ENCODE measurements around the gene SHB.
A peak's percentile ranks its signal among the peaks of the same experiment; 100 is the strongest.

SHB gene, protein sequence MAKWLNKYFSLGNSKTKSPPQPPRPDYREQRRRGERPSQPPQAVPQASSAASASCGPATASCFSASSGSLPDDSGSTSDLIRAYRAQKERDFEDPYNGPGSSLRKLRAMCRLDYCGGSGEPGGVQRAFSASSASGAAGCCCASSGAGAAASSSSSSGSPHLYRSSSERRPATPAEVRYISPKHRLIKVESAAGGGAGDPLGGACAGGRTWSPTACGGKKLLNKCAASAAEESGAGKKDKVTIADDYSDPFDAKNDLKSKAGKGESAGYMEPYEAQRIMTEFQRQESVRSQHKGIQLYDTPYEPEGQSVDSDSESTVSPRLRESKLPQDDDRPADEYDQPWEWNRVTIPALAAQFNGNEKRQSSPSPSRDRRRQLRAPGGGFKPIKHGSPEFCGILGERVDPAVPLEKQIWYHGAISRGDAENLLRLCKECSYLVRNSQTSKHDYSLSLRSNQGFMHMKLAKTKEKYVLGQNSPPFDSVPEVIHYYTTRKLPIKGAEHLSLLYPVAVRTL

DNA sequence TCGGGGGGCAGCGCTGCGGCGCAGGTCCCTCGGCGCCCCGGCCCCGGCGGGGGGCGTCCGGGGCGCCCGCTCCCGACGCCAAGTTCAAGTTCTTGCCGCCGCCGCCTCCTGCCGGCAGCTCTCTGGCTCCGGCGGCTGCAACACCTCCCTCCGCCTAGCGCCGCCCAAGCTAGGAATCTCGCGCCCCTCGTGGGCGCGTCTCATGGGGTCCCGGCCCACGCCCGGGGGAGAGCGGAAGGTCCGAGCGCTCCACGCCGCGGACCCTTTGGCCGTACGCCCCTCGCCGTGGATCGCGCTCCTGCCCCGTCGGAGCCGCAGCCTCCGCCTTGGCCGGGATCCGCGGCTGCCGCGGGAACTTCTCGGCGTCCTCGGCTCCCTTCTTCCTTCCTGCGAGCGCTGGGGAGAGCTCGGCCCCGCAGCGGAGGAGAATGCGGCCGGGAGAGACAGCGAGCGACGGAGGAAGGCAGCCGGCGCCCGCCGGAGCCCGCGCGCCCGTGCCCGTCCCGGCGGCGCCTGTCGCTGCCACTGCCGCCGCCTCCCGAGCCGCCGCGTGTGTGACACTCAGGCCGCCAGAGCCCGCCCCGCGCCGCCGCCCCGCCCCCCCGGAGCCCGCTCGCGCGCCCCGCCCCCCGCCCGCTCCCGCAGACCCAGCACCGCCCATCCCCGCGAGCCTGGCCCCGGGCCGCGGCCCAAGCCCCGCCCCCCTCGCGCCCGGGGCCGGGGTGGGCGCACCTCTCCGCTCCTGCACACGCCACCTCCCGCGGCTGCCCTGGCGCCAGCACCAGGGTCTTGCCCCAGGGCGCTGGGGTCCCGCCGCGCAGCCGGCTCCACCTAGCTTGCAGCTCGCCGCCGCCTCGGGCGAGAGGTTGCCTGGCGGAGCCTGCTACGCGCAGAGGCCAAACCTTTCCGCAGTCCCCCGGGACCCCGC, at the start of gene SHB:
TSS of gene SHB (minus strand) at position 527 of the 928 bp plus-strand sequence. CDS start 582 bp downstream, outside the sequence.
- peak; percentile 38 to 89 for DNase-seq

GRCh38 chr9:38117651-38118050, 48.6 kb upstream of the SHB start:
- DNase-seq = no peak

GRCh38 chr9:38114905-38115304, 45.9 kb upstream of the SHB start:
- DNase-seq = no peak

DNA sequence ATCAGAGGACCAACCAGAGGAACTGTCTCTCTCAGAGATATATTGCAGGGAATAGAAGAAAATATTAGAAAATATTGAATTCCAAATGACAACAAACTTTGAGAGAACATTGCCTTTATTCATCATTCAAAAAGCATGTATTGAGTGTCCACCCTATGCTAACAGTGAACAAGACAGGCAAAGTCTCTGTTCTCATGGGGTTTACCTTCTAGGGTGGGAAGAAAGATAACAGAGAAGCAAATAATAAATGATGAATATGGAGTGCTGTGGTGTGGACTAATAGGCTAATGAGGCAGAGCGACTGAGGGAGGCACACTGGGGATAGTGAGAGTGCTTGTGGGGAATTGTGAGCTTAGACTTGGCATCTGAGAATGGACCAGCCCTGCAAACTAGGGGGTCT, 43.4 kb upstream of the SHB start:
- DNase-seq = no peak

DNA sequence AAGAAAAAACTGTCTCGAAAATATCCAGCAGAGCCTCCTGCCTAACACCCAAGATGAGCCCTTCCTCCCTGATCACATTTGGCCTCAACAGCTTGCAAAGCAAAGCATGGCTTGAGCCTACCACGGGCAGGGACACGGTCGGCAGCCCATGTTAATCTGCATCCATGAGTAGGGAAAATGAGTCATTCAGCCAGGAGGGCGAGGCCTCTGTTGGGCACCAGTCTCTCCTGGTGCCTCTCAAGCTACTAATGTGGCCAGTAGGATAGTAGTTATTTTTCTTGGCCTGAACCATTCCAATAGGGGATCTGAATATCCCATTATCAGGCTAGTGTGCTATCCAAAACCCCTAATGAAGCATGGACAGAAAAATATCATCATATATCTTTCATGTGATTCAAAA, 43.0 kb upstream of the SHB start:
- DNase-seq = no peak

GRCh38 chr9:38110476-38110875, 41.4 kb upstream of the SHB start:
- DNase-seq = no peak

DNA sequence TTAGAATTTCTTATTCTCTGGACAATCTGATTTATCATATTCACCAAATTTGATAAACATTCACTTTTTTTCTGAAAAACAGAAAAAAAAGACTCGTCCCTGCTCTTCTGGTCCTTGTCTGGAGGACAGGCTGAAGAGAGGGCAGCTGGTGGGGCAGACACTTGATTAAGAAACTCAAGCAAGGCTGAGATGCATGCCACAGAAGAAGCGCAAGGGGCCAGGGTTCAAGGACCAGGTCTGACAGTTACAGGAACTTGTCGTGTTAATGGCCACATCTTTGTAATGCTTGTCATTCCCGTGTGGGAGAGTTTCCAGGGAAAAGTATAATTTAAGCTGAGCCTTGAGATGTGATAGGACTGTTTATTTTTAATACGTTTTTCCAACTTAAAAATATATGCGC, 40.6 kb upstream of the SHB start:
- no peak for DNase-seq

DNA sequence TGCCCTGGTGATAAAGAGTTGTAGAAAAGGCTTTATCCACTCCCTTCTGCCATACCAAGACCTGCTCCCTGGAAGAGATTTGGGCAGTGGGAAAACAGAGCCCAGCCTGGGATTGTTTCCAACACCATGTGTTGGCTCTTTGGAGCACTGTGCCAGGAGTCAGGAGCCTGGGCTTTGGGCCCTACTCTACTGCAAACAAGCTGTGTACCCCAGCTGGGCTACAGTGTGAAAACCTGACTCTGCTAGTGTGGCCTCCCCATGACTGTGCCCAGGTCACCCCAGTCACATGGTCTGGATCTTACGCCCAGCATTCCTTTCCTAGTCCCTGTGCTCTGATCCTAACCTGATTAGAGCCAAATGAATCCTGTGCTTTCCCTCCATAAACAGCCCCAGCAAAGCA, 39.3 kb upstream of the SHB start:
- DNase-seq = no peak

DNA sequence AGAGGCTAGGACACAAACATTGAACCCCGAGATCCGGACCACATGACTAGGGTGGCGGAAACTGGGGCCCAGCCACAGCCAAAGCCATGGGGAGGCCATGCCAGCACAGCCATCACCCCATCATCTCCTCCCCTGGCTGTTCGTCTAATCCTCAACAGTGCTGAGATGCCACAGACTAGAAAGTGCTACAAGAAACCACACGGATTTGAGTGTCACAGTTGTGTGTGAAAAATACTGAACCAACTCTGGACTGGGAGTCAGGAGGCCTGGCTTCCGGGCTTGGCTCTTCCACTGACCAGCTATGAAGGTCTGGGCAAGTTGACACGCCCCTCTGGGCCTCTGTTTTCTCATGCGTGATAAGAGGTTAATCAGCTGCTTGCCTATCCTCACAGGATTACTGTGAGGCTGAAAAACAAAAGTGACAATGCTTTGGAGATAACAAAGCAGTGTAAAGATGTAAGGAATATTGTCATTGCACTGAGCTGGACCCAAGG, 38.8 kb upstream of the SHB start:
- DNase-seq = no peak

GRCh38 chr9:38107405-38107804, 38.4 kb upstream of the SHB start:
- no peak for DNase-seq

- DNase-seq = no peak
Observed at GRCh38 chr9:38106488-38106887, 37.5 kb upstream of the SHB start.

DNA sequence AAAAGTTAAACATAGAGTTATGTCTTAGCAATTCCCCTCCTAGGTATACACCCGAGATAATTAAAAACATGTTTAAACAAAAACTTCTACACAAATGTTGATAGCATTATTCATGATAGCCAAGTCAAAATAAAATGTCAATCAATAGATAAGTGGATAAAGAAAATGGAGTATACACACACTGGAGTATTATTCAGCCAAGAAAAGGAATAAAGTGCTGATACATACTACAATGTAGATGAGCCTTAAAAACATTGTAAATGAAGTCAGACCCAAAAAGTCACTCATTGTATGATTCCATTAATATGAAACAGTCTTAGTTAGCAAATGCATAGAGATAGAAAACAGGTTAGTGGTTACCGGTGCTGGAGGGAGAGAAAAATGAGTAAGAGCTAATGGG, 34.3 kb upstream of the SHB start:
- no peak for DNase-seq

DNA sequence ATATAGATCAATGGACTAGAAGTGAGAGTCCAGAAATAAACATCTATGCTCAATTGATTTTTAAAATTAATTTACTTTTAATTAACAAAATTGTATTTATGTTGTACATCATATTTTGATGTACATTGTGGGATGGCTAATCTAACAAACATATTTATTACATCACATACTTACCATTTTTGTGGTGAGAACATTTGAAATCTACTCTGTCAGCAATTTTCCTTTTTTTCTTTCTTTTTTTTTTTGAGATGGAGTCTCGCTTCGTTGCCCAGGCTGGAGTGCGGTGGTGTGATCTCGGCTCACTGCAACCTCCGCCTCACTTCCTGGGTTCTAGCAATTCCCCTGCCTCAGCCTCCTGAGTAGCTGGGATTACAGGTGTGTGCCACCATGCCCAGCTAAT, 32.4 kb upstream of the SHB start:
- DNase-seq = no peak

DNA sequence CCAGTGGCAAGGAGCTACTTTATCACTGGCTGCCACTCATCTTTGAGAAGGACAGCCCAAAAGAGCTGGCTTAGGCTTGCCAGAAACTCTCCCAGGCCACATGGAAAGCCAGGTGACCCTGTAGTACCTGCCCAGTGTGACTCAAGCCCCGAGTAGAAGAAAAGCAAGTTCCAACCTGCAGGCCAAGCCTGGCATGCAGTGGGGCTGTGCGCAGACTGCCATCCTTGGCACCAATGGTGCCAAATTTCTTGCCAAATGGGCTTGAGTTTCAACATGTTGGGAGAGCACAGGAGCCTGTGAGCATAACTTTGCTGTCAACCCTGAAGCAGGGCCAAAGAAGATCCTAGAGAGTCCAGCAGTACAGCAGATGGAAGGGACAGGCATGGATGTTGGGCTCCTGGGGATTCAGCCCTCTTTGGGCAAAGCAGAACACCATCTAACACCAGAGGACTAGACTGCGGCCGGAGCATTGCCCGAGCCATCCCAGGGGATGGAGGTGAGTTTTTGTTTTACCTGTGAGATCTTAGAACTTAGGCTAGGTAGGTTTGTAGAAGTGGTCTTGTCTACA, 27.3 kb upstream of the SHB start:
- no peak for DNase-seq

- no peak for DNase-seq
Observed at GRCh38 chr9:38094165-38094564, 25.1 kb upstream of the SHB start.

- no peak for DNase-seq
Observed at GRCh38 chr9:38092656-38093055, 23.6 kb upstream of the SHB start.

- no peak for DNase-seq
Observed at GRCh38 chr9:38092200-38092524, 23.1 kb upstream of the SHB start.

DNA sequence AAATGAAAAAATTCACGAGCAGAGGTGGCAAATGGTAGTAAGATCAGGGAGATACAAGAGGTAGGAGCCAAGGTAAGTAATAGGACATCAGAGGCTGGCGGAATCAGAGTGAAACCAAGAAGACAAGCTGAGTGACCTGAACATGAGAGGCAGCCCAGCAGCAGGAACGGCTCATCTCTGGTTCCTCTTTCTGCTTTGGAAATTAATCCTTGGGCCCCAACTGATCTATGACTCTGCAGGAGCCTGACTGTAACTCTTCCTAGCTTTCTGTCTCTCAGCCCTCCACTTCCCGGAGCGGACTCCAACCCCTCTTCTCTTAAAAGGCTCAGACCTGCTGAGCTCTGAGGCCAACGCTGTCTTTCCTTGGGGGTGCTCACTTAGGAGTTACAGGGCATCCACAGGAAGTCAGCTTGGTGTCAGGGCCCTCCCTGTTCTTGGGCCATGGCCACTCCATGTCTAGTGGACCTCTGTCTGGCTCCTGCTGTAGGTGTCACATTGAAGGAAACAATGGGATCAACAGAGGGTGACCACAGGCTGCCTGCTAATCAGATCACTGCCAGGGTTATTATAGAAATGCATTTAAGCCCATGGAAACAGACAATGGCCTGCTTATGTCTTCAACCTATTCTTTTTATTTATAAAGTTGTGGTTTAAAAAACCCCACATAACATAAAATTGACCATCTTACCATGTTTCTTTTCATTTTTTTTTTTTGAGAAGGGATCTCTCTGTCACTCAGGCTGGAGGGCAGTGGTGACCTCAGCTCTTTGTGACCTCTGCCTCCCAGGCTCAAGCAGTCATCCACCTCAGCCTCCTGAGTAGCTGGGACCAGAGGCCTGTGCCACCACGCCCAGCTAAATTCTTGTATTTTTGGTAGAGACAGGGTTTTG, 22.5 kb upstream of the SHB start:
- DNase-seq = no peak

DNA sequence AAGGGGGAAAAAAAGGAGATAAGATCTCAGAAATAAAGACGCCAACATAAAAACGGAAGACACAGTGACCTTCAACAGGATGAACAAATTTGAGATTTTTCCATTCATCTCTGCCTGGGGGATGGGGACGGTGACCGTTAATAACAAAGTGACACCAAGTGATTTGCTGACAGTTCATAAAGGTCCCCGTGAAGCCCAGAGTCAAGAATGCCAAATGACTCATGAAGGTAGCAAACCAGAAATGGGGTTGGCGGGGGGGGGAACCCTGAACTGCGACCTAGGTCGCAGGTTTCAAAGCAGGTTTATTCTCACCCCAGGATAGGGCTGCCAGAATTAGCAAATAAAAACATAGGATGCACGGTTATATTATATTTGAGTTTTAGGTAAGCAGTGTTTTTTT, 21.1 kb upstream of the SHB start:
- no peak for DNase-seq

- DNase-seq = no peak
Observed at GRCh38 chr9:38089387-38090165, 20.5 kb upstream of the SHB start.
